ENCODE results near the gene TRIM17.

- TF ChIP-seq CTCF (IDR thresholded peaks at IDR 0.05; ENCODE audit: insufficient read depth, low read depth, low read length) (no peak), EZH2 (IDR thresholded peaks at IDR 0.05; ENCODE audit: insufficient read depth, low read length) (no peak)
Measured at GRCh38 chr1:228379666-228380065, 37.0 kb downstream of the TRIM17 start.

Measured in astrocyte (in vitro differentiated cells and primary cell).